HG03520 (cell line): ENCODE measurements around the gene APBA1.
"Not testable (repeated sequence)": the region's sequence is repeated elsewhere in the genome, so short reads cannot be mapped to it uniquely, and the experiment has no call there.

ENCODE experiments used
- ATAC-seq: cut with Tn5 transposase; IDR thresholded peaks from one replicate; pipeline ENCODE4 v1.9.1; 2021; ENCODE audit warnings: mild to moderate bottlenecking, moderate library complexity; ENCODE audit not compliant: unreplicated experiment

Gene APBA1

DNA sequence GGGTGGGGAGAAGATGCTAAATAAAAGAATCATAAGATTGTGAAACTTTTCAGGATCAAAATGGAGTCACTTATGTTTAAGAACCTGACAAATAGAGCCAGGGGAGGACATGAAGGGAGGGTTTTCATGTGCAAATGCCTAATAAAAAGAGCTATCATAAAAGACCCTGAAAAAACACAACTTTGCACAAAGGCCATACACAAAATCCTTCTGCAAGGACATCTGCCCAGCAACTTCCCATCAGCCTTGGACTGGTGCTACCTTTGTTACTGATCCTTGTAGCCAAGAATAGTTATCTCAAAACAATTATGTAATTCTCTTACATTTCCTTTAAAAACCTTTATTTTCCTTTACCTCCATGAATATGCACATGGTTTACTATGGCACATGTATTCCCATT lies 63.0 kb downstream of the APBA1 start:
- ATAC-seq = no peak

DNA sequence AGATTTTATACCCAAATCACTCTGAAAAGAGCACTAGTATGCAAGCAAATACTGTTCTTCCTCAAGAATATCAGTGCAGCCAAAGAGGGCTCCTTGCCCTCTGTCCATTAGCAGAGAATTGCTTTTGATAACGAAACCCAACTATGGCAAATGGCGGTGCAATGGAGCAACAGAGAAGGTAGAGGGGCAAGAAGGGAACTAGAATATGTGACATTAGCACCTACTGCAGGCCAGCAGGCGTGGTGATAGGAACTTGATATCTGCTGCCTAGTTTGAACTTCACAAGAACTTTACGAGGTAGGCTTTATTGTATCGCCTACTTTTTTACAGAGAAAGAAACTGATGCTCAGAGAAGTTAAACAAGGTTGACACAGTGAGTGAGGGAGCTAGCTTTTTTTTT lies 66.1 kb downstream of the APBA1 start:
- ATAC-seq = no peak

DNA sequence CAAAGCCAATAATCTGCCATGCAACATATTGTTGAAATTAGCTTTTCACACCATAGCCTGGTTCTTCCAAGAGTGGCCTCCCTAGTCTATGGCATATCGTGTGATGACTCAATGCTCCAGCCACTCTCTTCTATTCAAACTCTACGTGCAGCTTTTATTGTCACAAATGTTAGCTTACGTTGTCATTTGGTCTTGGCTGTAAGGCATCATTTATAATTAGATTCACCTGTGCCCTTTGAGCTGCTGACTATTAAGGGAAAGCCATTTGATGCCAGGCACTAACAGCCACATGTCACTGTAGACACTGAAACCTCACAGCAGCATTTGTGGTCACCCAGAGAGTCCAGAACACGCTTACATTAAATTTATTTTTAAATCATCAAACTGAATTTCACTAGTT lies 66.8 kb downstream of the APBA1 start:
- no peak for ATAC-seq

DNA sequence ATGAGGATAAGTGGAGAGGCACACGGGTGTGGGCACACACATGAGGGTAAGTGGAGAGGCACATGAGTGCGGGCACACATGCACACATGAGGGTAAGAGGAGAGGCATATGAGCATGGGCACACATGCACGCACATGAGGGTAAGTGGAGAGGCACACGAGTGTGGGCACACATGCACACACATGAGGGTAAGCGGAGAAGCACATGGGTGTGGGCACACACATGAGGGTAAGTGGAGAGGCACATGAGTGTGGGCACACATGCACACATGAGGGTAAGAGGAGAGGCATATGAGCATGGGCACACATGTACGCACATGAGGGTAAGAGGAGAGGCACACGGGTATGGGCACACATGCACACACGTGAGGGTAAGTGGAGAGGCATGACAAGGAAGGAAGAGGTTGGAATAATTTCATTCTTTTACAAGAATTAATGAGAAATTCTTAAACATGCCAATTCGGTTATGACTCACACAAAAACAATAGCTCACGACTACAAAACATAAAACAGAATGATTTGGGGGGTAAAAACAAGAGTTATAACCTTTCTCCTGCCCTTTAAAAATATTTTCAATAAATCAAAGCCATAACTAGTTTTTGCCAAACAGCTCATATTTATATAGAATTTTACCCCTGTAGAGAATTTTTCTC lies 67.5 kb downstream of the APBA1 start:
- ATAC-seq = no peak

DNA sequence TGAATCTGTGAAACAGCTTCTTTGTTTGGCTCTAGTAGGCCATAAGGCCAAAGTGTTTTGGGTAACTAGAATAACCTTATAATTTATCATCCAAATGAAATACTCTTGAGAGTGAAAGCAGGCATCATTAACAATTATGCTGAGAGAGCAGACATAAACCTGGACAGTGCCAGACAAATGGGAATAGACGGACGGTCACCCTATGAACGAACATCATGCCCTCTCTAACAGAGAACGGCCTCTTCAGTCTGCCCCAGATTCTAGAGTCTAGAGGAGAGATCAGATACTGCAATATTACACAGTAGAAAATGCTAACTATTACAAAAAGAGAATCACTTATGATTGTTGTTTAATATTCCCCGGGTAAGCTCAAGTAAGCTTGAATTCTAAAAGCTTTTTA lies 68.5 kb downstream of the APBA1 start:
- no peak for ATAC-seq

DNA sequence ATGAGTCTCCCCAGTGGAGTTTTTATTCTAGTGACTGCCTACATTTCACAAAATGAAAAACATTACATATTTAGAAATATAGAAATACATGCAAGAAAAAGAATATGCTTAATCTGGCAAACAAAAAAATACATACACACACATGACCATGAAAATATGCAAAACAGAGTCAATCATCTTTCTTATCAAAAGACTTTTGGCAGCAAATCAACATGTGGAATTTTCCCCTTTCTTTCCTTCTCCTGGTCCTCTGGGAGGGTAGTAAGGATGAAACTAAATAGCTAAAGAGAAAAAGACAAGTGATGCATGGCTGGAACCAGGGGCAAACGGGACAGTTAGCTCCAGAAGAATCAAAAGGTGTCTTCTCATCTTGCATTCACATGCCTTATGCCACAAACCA lies 69.4 kb downstream of the APBA1 start:
- no peak for ATAC-seq

DNA sequence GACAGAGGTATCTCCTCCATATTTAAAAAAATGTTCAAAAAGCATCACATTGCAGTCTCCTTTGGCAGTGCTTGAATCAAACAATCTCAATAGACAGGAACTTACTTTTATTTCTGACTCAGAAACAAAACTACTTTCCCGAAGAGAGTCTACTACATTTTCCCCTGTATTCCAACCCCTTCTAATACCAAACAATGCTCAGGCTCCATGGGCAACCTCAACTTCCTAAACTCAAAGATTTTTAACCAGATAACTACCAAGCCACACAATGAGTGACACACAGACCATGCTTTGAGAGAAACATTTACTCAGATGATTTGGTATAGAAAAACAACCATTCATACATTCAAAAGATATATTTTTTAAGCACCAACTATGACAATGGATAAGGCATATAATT lies 70.5 kb downstream of the APBA1 start:
- ATAC-seq = no peak

DNA sequence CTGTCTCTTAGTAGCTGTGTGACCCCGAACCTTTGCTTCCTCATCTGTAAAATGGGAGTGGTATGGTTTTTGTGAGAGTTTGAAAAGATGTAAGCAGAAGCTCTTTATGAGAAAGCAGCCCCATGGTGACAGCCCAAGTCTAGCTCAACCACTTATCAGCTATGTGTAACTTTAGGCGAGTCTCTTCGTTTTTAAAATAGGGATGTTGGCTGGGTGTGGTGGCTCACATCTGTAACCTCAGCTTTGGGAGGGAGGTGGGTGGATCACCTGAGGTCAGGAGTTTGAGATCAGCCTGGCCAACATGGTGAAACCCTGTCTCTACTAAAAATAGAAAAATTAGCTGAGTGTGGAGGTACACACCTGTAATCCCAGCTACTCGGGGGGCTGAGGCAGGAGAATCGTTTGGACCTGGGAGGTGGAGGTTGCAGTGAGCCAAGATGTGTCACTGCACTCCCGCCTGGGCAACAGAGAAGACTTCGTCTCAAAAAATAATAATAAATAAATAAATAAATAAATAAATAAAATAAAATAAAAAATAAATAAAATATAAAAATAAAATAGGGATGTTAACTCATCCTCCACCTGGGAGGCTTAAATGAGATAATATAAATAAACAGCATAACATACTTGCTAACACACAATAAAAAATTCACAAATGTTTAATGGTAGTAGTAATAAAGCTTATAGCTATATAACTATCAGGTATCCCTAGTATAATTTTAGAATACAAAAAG lies 71.7 kb downstream of the APBA1 start:
- ATAC-seq = no peak

DNA sequence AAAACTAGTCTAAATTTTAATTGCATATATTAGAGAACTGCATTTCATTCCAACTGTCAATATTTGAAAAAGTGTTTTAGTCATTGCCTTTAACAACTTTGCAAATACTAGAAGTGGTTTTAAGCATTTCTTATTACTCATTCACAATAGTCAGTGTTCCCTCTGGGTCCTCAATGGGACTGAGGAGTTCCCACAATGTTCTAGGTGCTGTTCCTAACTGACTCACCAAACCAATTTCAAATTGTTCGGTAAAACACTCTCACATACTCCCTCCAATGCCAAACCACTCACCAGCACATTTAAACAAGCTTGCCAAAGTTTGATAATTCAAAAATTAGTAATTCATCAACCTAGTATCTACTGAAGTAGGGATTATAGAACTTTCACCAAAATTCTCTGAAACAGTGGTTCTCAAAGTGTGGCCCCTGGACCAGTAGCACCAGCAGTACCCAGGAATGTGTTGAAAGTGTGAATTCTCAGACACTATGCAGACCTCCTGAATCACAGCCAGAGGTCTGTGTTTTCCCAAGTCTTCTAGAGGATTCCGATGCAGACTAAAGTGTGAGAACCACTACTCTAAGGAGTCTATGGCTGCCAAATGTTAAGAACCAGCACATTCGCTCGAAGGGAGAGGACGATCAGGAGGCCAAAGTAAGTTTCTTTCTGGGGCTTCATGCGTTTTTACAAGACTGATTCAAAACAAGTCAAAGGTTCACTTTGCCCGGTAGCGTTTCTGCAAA lies 72.8 kb downstream of the APBA1 start:
- ATAC-seq = no peak

DNA sequence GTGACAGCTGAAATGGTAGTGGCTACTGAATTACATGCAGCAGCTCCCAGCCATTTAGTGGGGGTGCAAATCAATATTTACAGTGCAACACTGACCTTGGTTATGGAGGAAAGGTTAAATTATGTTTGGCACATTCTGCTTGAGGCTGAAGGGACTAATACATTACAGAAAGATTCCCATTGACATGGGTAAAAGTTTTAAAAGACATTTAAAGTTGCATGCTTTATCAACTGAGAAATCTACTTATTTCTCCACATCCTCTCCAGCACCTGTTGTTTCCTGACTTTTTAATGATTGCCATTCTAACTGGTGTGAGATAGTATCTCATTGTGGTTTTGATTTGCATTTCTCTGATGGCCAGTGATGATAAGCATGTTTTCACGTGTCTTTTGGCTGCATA lies 75.3 kb downstream of the APBA1 start:
- not testable (repeated sequence) for ATAC-seq

DNA sequence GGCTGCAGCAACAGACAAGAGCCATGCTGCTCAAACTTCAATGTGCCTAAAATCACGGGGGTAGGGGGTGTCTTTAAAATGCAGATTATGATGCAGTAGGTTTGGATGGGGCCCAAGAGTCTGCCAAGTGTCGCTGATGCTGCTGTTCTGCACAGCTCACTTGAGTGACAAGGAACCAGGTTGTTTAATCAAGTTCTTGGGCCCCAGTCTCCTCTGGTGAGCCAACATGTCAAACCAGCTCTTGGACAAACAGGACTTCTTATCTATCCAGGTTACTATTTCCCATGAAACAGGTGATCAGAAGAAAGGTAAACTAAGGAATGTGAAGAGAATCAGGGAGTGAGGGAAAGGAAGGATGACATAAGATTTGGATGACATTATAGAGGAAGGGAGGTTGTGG lies 78.0 kb downstream of the APBA1 start:
- ATAC-seq = no peak

DNA sequence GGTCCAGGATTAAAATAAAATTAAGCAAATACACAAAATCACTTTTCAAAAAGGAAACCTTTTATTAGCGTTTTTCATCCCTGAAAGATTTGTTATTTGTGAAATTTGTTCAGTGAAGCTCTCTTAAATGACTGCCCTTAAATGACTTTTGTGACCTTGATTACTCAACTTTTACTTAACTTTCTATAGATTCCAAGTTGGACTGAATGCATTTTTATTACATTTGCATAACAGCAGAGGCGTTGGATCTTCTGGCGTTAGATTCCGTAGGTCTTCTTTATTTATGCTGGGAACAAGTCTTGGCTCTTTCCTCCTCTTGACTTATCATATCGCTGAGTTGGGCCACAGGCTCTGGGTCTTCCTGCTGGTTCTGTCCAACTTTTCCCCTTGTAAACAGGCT lies 78.4 kb downstream of the APBA1 start:
- ATAC-seq = no peak

DNA sequence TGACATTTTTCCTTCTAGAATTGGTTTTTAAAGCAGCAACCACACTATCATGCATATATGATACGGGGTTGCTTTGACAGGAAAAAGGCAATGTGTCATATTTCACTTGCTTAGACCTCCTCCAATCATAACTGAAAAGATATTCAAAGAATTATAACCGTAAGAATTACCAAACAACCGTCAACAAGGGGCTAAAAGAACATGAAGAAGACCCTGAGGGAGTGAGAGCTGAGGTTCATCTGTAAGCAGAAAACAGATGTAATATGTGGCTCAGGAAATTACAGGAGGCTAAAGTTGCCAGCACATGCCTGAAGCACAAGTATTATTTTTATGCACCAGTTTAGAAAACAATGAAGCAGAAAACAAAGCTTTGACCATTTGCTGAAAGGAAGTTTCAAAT lies 78.9 kb downstream of the APBA1 start:
- ATAC-seq = no peak

DNA sequence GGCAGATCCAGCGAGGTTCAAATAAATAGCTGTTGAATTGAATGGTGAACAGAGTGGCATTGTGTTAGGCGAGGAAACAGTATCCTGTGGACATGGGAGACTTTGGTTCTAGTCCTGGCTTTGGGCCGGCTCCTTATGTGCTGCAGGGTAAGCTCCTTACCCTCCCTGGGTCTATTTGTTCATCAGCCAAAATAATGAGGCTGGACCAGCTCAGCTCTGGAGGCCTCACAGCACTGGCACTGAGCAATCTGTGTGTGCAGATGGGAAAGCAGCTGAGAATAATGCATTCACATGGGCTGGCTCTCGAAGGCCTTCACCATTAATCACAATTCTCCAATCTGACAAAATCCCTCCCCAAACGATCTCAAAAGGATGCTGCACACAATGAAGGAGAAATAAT lies 81.9 kb downstream of the APBA1 start:
- no peak for ATAC-seq

DNA sequence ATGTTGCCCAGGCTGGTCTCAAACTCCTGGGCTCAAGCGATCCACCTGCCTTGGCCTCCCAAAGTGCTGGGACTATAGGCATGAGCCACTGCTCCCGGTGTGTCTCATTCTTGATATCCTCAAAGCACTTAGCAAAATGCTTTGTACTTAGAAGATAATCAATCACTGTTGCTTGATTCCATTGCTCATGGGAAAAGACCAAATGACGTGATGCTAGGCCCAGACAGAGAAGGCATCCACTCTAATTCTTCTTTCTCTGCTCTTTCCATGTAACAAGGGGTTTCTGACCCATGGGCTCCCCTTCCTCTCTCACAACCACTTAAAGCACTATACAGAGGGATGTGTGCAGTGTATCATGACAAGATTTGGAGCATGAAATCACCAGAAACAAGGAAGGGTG lies 83.0 kb downstream of the APBA1 start:
- no peak for ATAC-seq

DNA sequence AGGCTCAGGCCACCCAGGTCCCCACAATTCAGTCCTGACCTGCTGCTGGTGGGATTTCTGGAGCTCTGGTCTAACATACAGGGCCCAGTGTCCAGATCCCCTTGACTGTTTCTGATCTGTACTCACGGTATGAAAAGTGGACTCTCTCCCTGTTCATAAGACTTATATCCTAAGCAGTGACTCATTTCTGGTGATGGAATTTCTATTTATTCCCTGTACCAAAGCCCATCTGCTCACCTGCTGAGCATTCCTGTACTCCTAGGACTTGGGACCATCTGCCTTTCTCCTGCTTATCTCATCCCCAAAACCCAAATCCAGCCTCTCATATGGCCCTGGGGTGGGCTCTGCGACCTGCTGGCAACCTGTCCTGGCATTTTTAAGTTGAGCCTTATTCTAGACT lies 86.6 kb downstream of the APBA1 start:
- ATAC-seq = no peak

DNA sequence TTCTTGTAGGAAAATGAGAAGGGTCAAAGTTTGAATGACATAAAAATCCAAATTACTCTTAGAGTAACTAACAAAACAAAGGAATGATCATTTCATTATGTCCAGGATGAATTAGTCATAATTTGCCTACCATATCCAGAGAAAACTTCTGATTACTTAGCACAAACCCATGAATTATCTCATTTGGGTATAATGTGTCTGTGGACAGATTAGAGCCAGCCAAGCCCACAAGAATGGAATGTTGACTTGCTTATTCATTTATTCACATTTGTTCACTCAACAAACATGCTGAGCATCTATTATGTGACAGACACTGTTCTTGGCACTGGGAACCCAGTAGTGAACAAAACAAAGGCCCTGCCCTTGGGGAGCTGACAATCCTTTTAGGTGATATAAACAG lies 87.4 kb downstream of the APBA1 start:
- ATAC-seq = no peak

DNA sequence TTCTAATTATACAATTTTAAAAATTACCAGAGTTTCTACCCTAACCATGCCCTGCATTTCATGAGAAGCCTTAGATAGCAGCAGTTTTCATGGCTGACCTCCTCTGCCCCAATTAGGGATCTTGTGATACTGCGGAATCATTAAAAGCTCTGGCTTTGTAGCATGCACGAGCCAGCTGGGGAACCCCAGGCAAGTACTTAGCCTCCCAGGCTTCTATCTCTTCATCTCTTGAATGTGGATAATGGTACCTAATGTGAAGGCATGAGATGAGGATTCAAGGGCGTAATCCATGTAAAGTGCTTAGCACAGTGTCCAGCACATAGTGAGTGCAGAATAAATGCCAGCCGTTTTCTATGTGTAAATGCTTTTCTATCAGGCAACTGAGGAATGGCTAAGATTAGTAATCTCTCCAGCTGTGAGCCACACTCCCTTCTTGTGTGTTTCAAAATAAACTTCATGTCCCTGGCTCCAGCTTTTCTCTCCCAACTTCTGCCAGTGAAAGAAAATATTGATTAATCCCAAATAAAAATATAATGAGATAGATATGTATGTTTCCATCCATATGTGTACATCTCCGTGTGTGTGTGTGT lies 88.4 kb downstream of the APBA1 start:
- ATAC-seq = no peak

DNA sequence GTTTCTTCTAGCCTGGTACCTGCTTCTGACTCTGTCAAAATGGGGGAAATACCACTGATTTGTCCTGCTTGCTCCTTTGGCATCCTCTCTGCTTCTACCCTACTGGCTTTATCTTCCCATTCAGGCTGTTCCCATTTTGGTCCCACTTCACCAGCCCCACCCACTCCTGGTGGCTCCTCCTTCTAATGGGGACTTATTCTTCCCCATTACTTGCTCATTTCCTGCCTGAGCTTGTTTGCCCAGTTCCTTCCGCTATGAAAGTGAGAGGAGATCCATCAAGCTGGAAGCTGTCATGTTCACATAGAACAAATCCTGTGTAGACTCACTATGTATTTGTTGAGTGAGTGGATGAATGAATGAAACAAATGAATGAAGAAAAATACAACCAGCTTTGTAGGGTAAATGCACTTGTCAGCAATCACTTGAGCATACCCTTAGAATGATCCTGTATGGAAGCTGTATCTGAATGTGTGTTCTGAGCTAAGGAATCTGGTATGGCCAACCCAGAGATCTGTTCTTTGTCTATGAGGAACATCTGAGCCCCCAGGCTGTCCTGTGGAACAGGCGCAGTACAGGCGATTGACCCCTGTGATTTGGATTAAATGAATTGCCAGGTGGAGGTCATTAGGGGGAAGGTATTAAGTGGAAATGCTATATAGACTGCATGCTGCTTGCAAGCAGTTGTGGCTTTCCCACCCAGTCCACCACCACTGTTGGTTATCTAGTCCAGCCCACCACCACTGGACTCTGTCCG lies 89.5 kb downstream of the APBA1 start:
- ATAC-seq = no peak

DNA sequence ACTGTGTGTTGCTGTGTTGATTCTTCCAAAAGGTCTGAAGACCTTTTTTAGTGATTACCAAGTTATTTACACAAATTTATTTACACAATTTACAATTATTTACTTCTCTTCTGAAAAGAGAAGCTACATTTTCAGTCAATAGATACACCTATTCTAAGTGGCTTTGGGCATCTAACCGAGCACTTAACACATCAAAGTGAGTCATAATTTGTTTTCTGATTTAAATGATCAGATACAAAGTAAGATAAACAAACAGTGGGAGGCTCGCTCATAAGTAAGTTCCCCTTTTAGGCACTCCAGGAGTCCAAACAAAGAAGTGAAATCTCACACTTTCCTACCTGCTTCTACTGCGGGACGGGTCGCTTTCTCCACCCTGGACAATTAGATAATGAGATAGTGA lies 90.2 kb downstream of the APBA1 start:
- ATAC-seq = no peak

DNA sequence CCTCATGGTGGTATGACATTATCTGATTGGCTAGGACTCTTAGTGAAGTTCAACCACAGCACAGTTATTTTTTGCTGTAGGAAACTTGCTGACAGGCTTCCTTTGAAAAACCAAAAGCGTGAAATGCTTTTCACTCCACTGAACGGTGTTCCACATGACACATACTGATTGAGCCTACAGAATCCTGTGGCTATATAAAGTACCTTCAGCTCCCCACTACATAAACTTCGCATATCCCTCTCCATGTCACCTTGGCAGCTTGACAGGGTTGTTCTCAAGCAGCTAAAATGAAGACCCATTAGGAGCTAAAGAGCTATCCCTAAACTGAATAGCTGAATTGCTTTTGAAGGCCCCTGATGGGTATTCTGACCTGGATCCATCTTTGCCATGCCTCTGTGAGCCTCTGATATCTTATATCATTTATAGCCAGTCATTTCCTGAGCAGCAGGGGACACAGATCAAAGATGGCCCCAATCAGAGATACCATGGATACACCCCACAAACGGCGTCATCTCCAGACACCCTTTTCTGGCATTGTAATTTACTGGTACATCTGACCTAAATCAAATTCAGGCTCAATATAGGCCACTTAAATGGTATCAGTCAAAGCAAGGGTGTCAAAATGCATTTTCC lies 91.5 kb downstream of the APBA1 start:
- ATAC-seq = no peak
